A549 (cell line): Measurements from ENCODE around the gene IPO11. TPM values are rescaled to one million over a fixed set of nuclear protein-coding genes. Genes with fewer than 3 reads are reported as not detected.

Experiments used
- ATAC-seq, 2 experiments: fragments of 200-7000 bp in 1 of 2; fragments of >200 bp in 1 of 2; cut with Nextera tagmentation in 1 of 2; cut with Tn5 transposase in 1 of 2; 3 replicates each; pipeline versions ENCODE4 v1.8.0 to v1.9.1; 2018 to 2020; ENCODE audit warnings: mild to moderate bottlenecking in 1 of 2, moderate library complexity in 1 of 2
- CTCF ChIA-PET: fragments of 300-600 bp; sonication (Branson Sonifier 250); formaldehyde crosslinking; extraction: SDS; loops from one replicate; lab custom pipeline; 2021; ENCODE audit warnings: antibody characterized with exemption, inconsistent platforms; lab: Yijun Ruan, JAX
- POLR2A ChIA-PET: fragments of 350-600 bp; formaldehyde crosslinking; extraction: SDS; loops from one replicate; lab custom pipeline; 2021; ENCODE audit warnings: antibody characterized with exemption, inconsistent platforms; lab: Yijun Ruan, JAX
- DNase-seq, 2 experiments: peaks; one replicate each; pipeline versions ENCODE4 v3.0.0 to v3.0.0-alpha.2; 2011 to 2016; ENCODE audit warnings: low read depth in 1 of 2, low spot score in 1 of 2
- FAIRE-seq: peaks from 2 replicates; lab custom pipeline; 2011; peaks lifted over from hg19 to GRCh38; lab: Jason Lieb, UNC
- H3K27ac ChIP-seq, 2 experiments: fragments of >200 bp; sonication (Bioruptor Twin); formaldehyde crosslinking; 3 replicates each; pipeline ENCODE4 v1.5.1; 2016 to 2017
- H3K4me1 ChIP-seq: fragments of >200 bp; sonication (Bioruptor Twin); formaldehyde crosslinking; 3 replicates; pipeline ENCODE4 v1.6.1; 2016
- H3K4me2 ChIP-seq: fragments of >200 bp; sonication (Bioruptor Twin); formaldehyde crosslinking; 3 replicates; pipeline ENCODE4 v1.6.1; 2016
- H3K4me3 ChIP-seq: fragments of >200 bp; sonication (Bioruptor Twin); formaldehyde crosslinking; 3 replicates; pipeline ENCODE4 v1.5.1; 2016
- H3K9me3 ChIP-seq: fragments of >200 bp; sonication (Bioruptor Twin); formaldehyde crosslinking; 3 replicates; pipeline ENCODE4 v1.6.1; 2016
- BCL3 ChIP-seq: fragments of >200 bp; sonication (Bioruptor Twin); formaldehyde crosslinking; IDR thresholded peaks from 3 replicates; pipeline ENCODE4 v1.6.1; 2016
- BHLHE40 ChIP-seq: IDR thresholded peaks from 2 replicates; pipeline ENCODE4 v1.6.1; 2012; ENCODE audit warnings: low read depth, low read length, inconsistent platforms
- CBX2 ChIP-seq: fragments of 200-600 bp; sonication (generic); IDR thresholded peaks from 2 replicates; pipeline ENCODE4 v1.6.1; 2016; ENCODE audit warnings: low read depth, mild to moderate bottlenecking, borderline replicate concordance
- CBX8 ChIP-seq: fragments of 200-600 bp; sonication (generic); IDR thresholded peaks from 2 replicates; pipeline ENCODE4 v1.6.1; 2016
- EHMT2 ChIP-seq: fragments of 200-600 bp; sonication (generic); IDR thresholded peaks from 2 replicates; pipeline ENCODE4 v1.6.1; 2016; ENCODE audit warnings: antibody characterized with exemption, low read depth, mild to moderate bottlenecking, moderate library complexity
- EP300 ChIP-seq, 2 experiments: fragments of >200 bp; sonication (Bioruptor Twin); formaldehyde crosslinking; IDR thresholded peaks; 2 replicates in 1 of 2; 3 replicates in 1 of 2; pipeline ENCODE4 v1.6.1; 2016 to 2017
- ESRRA ChIP-seq: fragments of 150-350 bp; IDR thresholded peaks from 2 replicates; pipeline ENCODE4 v1.6.1; 2014; ENCODE audit warnings: mild to moderate bottlenecking, low read length, borderline replicate concordance
- FOSL2 ChIP-seq, 2 experiments: fragments of 450-650 bp in 1 of 2; fragments of >200 bp in 1 of 2; sonication (Bioruptor Twin) in 1 of 2; formaldehyde crosslinking; IDR thresholded peaks; 2 replicates each; pipeline versions ENCODE4 v1.5.0 to v1.6.1; 2016 to 2020; ENCODE audit warnings: mild to moderate bottlenecking in 1 of 2, moderate library complexity in 1 of 2
- GATA3 ChIP-seq: IDR thresholded peaks from 2 replicates; pipeline ENCODE4 v1.6.1; 2012; ENCODE audit warnings: borderline replicate concordance
- HDAC2 ChIP-seq: fragments of 200-600 bp; sonication (generic); IDR thresholded peaks from 2 replicates; pipeline ENCODE4 v1.6.1; 2016
- HES2 ChIP-seq: fragments of >200 bp; sonication (Bioruptor Twin); formaldehyde crosslinking; IDR thresholded peaks from 2 replicates; pipeline ENCODE4 v1.6.1; 2016
- HEYL ChIP-seq: fragments of 250-450 bp; sonication (Bioruptor Pico); IDR thresholded peaks from 2 replicates; pipeline ENCODE4 v1.8.0; 2021; ENCODE audit warnings: mild to moderate bottlenecking, moderate library complexity
- HMGXB4 ChIP-seq: fragments of 250-450 bp; sonication (Bioruptor Pico); IDR thresholded peaks from 2 replicates; pipeline ENCODE4 v1.5.0; 2021; ENCODE audit warnings: mild to moderate bottlenecking, moderate library complexity, borderline replicate concordance
- JUN ChIP-seq, 2 experiments: fragments of >200 bp; sonication (Bioruptor Twin); formaldehyde crosslinking; IDR thresholded peaks; 2 replicates in 1 of 2; 3 replicates in 1 of 2; pipeline ENCODE4 v1.6.1; 2016 to 2017
- KDM5A ChIP-seq: fragments of 200-600 bp; sonication (generic); IDR thresholded peaks from 2 replicates; pipeline ENCODE4 v1.6.1; 2016; ENCODE audit warnings: antibody characterized with exemption, mild to moderate bottlenecking
- MAX ChIP-seq: IDR thresholded peaks from 2 replicates; pipeline ENCODE4 v1.6.1; 2012
- NPAS2 ChIP-seq: fragments of 250-450 bp; sonication (Bioruptor Pico); IDR thresholded peaks from 2 replicates; pipeline ENCODE4 v1.8.0; 2022; ENCODE audit warnings: mild to moderate bottlenecking, moderate library complexity, borderline replicate concordance
- NR3C1 ChIP-seq: fragments of >200 bp; sonication (Bioruptor Twin); formaldehyde crosslinking; IDR thresholded peaks from 3 replicates; pipeline ENCODE4 v1.6.1; 2017
- POLR2AphosphoS2 ChIP-seq: conservative IDR thresholded peaks from 2 replicates; pipeline ENCODE4 v1.6.1; 2012; ENCODE audit warnings: low read length, improper control_type of control experiment, inconsistent platforms
- RARB ChIP-seq: fragments of 250-450 bp; sonication (Bioruptor Pico); IDR thresholded peaks from 2 replicates; pipeline ENCODE4 v1.8.0; 2021; ENCODE audit warnings: mild to moderate bottlenecking, moderate library complexity
- RCOR1 ChIP-seq: fragments of 150-350 bp; IDR thresholded peaks from 2 replicates; pipeline ENCODE4 v1.6.1; 2014; ENCODE audit warnings: antibody characterized with exemption, low read length, low read depth
- REST ChIP-seq: fragments of 200-600 bp; sonication (generic); IDR thresholded peaks from 2 replicates; pipeline ENCODE4 v1.6.1; 2016; ENCODE audit warnings: antibody characterized with exemption, mild to moderate bottlenecking, moderate library complexity
- RFX5 ChIP-seq: fragments of 450-650 bp; IDR thresholded peaks from 2 replicates; pipeline ENCODE4 v1.7.1; 2014; ENCODE audit warnings: antibody characterized with exemption, mild to moderate bottlenecking, moderate library complexity
- RNF2 ChIP-seq: fragments of 200-600 bp; sonication (generic); IDR thresholded peaks from 2 replicates; pipeline ENCODE4 v1.6.1; 2016; ENCODE audit warnings: low read depth, mild to moderate bottlenecking, antibody characterized with exemption, moderate library complexity, borderline replicate concordance
- TFCP2L1 ChIP-seq: fragments of 250-450 bp; sonication (Bioruptor Pico); IDR thresholded peaks from 2 replicates; pipeline ENCODE4 v1.5.0; 2021; ENCODE audit warnings: mild to moderate bottlenecking
- USF2 ChIP-seq: fragments of 450-650 bp; IDR thresholded peaks from 2 replicates; pipeline ENCODE4 v1.6.1; 2014; ENCODE audit warnings: antibody characterized with exemption
- ZC3H11A ChIP-seq: fragments of 450-650 bp; IDR thresholded peaks from 2 replicates; pipeline ENCODE4 v1.6.1; 2014; ENCODE audit warnings: antibody characterized with exemption, mild to moderate bottlenecking
- ZFP36 ChIP-seq: fragments of 450-650 bp; IDR thresholded peaks from 2 replicates; pipeline ENCODE4 v1.6.1; 2014; ENCODE audit warnings: borderline replicate concordance; ENCODE audit not compliant: partially characterized antibody
- WGBS: methylation state at CpG from one replicate; pipeline ENCODE4 v1.1.6; 2017; ENCODE audit errors: missing lambda C conversion rate; 5-methylcytosine and 5-hydroxymethylcytosine counted together
- polyA plus RNA-seq, 4 experiments: library from polyadenylated mRNA; depleted of rRNA in 3 of 4; stranded (reverse); fragments of >200 nt; fragmentation: RNase III in 1 of 4; extraction: RNeasy Plus Mini Kit Qiagen cat#74134 plus additional on column Dnase treatment in 1 of 4; gene quantifications; 2 replicates in 3 of 4; 3 replicates in 1 of 4; pipeline ENCODE4 v1.2.3, GENCODE V29; 2011 to 2017

IPO11 gene
- polyA plus RNA-seq, 2 of the 4 experiments (the other 2 are of a cell fraction): 20.7 to 33.0 TPM

GRCh38 chr5:62499756-62500155 lies 87.2 kb downstream of the IPO11 start:
- POLR2A ChIA-PET: no interaction called here
- no peak overlapping the region for H3K4me2 ChIP-seq
- H3K27ac ChIP-seq: no peak overlapping the region
- no peak for DNase-seq
- no peak for TF ChIP-seq HMGXB4
- TF ChIP-seq BHLHE40: no peak
- no peaks in the 10 kb centered on the region for H3K9me3 ChIP-seq
- H3K4me1 ChIP-seq: no peaks in the 10 kb centered on the region
- 95% methylated on average over 4 of the region's 4 CpGs for WGBS
- ATAC-seq: no peak
- CTCF ChIA-PET: no interaction called here
- H3K4me3 ChIP-seq: no peak overlapping the region
- FAIRE-seq: no peak

GRCh38 chr5:62502456-62503101 lies 90.0 kb downstream of the IPO11 start:
- Histone ChIP-seq H3K4me1 (no peaks in the 10 kb centered on the region), H3K4me2 (no peak overlapping the region), H3K27ac (no peak overlapping the region), H3K4me3 (no peak overlapping the region), H3K9me3 (no peaks in the 10 kb centered on the region)
- DNase-seq: no peak
- 94% methylated on average over 10 of the region's 10 CpGs for WGBS
- no peak for TF ChIP-seq HES2
- no peak for TF ChIP-seq RFX5
- TF ChIP-seq TFCP2L1 (CRISPR knock-in tag): no peak
- no peak for TF ChIP-seq ESRRA
- TF ChIP-seq POLR2AphosphoS2: no peak
- TF ChIP-seq BCL3: no peak
- TF ChIP-seq REST: no peak
- no peak for TF ChIP-seq RNF2
- no peak for ATAC-seq
- POLR2A ChIA-PET: no interaction called here
- no peak for FAIRE-seq
- CTCF ChIA-PET: no interaction called here

- POLR2A ChIA-PET: no interaction called here
- FAIRE-seq: no peak
- DNase-seq: no peak
- Histone ChIP-seq H3K27ac (no peak overlapping the region), H3K4me3 (no peak overlapping the region), H3K9me3 (no peaks in the 10 kb centered on the region), H3K4me1 (no peaks in the 10 kb centered on the region), H3K4me2 (no peak overlapping the region)
- CTCF ChIA-PET: no interaction called here
- TF ChIP-seq EHMT2 (no peak), ZFP36 (no peak), FOSL2 (IDR thresholded peaks at IDR 0.05) (no peak), FOSL2 (CRISPR knock-in tag; IDR thresholded peaks at IDR 0.05) (no peak), TFCP2L1 (CRISPR knock-in tag) (no peak), ZC3H11A (no peak), MAX (no peak), EP300 (IDR thresholded peaks at IDR 0.05) (no peak), USF2 (no peak), HDAC2 (no peak), NR3C1 (no peak), KDM5A (no peak), HEYL (CRISPR knock-in tag) (no peak), NPAS2 (CRISPR knock-in tag) (no peak), BHLHE40 (no peak), GATA3 (no peak), RARB (CRISPR knock-in tag) (no peak), CBX8 (no peak), RCOR1 (no peak), CBX2 (no peak), JUN (IDR thresholded peaks at IDR 0.05) (no peak)
- ATAC-seq: no peak
Observed at GRCh38 chr5:62504129-62504528, 91.6 kb downstream of the IPO11 start.
